NCI-H187 (cell line): ENCODE data around the gene MACROD2.
"Not testable (repeated sequence)": the region's sequence is repeated elsewhere in the genome, so short reads cannot be mapped to it uniquely, and the experiment has no call there.

Experiments
- DNase-seq, 2 experiments: peaks; one replicate each; lab custom pipeline; 2025; lab: John Stamatoyannopoulos, UW

The MACROD2 gene

GRCh38 chr20:14915356-14915755, 920.0 kb downstream of the MACROD2 start:
- DNase-seq, result no peak

GRCh38 chr20:14916360-14916920, 921.1 kb downstream of the MACROD2 start:
- no peak for DNase-seq

- DNase-seq, result no peak
Observed at GRCh38 chr20:14918281-14918680, 923.0 kb downstream of the MACROD2 start.

GRCh38 chr20:14918976-14919375, 923.7 kb downstream of the MACROD2 start:
- no peak for DNase-seq

- DNase-seq, result no peak
Observed at GRCh38 chr20:14919501-14920081, 924.3 kb downstream of the MACROD2 start.

- DNase-seq, result no peak
Observed at GRCh38 chr20:14921513-14921912, 926.2 kb downstream of the MACROD2 start.

GRCh38 chr20:14922503-14923267, 927.4 kb downstream of the MACROD2 start:
- DNase-seq, result no peak

- DNase-seq, result no peak
Observed at GRCh38 chr20:14924433-14924832, 929.1 kb downstream of the MACROD2 start.

GRCh38 chr20:14925300-14925699, 930.0 kb downstream of the MACROD2 start:
- DNase-seq, result no peak

GRCh38 chr20:14926436-14926835, 931.1 kb downstream of the MACROD2 start:
- not testable (repeated sequence) for DNase-seq

GRCh38 chr20:14928083-14928482, 932.8 kb downstream of the MACROD2 start:
- DNase-seq, result no peak

GRCh38 chr20:14929388-14929787, 934.1 kb downstream of the MACROD2 start:
- no peak for DNase-seq

GRCh38 chr20:14932040-14932439, 936.7 kb downstream of the MACROD2 start:
- DNase-seq, result no peak

GRCh38 chr20:14935285-14935684, 940.0 kb downstream of the MACROD2 start:
- DNase-seq, result no peak

GRCh38 chr20:14937021-14937420, 941.7 kb downstream of the MACROD2 start:
- DNase-seq, result no peak

- DNase-seq, result no peak
Observed at GRCh38 chr20:14937846-14938245, 942.5 kb downstream of the MACROD2 start.

GRCh38 chr20:14947536-14947935, 952.2 kb downstream of the MACROD2 start:
- DNase-seq, result no peak

GRCh38 chr20:14947946-14948345, 952.6 kb downstream of the MACROD2 start:
- no peak for DNase-seq

- no peak for DNase-seq
Observed at GRCh38 chr20:14948416-14948815, 953.1 kb downstream of the MACROD2 start.

- DNase-seq, result no peak
Observed at GRCh38 chr20:14950633-14951032, 955.3 kb downstream of the MACROD2 start.

GRCh38 chr20:14951105-14951504, 955.8 kb downstream of the MACROD2 start:
- no peak for DNase-seq

GRCh38 chr20:14951707-14952418, 956.5 kb downstream of the MACROD2 start:
- no peak for DNase-seq

GRCh38 chr20:14953736-14954135, 958.4 kb downstream of the MACROD2 start:
- no peak for DNase-seq
